NCI-H82 treated with DMSO at 0.1 percent for 48 hours (cell line): ENCODE measurements around the gene GAPDH.

Experiments used
- DNase-seq: peaks from one replicate; lab custom pipeline; 2025; ENCODE audit not compliant: unreplicated experiment; lab: John Stamatoyannopoulos, UW

GAPDH gene

GRCh38 chr12:6528539-6529235 lies 5.6 kb upstream of the GAPDH start:
- DNase-seq, result no peak

- no peak for DNase-seq
Observed at GRCh38 chr12:6529291-6529737, 5.0 kb upstream of the GAPDH start.

- no peak for DNase-seq
Observed at GRCh38 chr12:6530576-6531260, 3.6 kb upstream of the GAPDH start.

DNA sequence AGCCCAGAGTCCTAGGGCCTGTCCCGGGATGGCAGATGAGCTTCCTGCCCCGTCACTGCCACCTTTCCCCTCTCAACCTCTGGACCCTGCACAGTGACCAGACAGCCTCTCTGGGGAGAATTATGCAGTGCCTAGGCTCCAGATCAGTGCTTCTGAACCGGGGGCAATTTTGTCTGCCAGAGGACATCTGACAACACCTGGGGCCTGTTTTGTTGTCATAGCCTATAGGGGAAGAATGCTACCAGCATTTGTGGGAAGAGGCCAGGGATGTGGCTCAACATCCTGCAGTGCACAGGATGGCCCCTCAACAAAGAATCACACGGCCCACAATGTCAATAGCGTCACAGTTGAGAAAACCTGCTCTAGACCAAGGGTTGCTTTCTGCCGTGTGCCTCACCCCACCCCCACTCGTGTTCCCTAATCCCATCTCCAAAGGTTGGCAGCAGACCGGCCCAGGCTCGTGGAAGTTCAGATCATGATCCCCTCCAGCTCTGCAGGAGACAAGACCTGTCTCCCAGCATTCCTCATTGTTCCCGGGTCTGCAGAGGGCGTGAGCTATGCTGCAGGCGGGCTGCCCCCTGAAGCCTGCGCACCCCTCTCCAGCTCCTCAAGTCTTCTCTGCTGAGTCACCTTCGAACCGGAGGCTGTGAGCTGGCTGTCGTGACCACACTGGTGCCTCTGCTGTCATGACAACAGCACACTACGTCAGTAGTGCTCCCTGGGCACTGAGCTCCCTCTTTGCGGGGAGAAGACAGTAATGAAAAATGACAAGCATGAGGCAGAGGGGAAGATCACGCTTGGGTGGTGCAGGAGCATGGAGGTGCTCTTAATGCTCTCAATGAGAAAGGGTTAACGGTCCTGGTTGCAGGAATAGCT lies 2.0 kb upstream of the GAPDH start:
- DNase-seq, result peak; percentile 14

- DNase-seq, result peak; percentile 40
Observed at GRCh38 chr12:6532927-6533652, 1.2 kb upstream of the GAPDH start.

GRCh38 chr12:6533653-6533922 lies 729 bp upstream of the GAPDH start:
- no peak for DNase-seq

DNA sequence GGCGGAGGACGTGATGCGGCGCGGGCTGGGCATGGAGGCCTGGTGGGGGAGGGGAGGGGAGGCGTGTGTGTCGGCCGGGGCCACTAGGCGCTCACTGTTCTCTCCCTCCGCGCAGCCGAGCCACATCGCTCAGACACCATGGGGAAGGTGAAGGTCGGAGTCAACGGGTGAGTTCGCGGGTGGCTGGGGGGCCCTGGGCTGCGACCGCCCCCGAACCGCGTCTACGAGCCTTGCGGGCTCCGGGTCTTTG lies 303 bp downstream of the GAPDH start:
- no peak for DNase-seq

- peak; percentile 21 for DNase-seq
Observed at GRCh38 chr12:6534945-6535696, 804 bp downstream of the GAPDH start.

GRCh38 chr12:6535697-6535946 lies 1.3 kb downstream of the GAPDH start:
- DNase-seq, result no peak

- DNase-seq, result no peak
Observed at GRCh38 chr12:6535960-6536847, 1.9 kb downstream of the GAPDH start.

DNA sequence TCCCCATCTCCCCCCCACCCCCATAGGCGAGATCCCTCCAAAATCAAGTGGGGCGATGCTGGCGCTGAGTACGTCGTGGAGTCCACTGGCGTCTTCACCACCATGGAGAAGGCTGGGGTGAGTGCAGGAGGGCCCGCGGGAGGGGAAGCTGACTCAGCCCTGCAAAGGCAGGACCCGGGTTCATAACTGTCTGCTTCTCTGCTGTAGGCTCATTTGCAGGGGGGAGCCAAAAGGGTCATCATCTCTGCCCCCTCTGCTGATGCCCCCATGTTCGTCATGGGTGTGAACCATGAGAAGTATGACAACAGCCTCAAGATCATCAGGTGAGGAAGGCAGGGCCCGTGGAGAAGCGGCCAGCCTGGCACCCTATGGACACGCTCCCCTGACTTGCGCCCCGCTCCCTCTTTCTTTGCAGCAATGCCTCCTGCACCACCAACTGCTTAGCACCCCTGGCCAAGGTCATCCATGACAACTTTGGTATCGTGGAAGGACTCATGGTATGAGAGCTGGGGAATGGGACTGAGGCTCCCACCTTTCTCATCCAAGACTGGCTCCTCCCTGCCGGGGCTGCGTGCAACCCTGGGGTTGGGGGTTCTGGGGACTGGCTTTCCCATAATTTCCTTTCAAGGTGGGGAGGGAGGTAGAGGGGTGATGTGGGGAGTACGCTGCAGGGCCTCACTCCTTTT lies 2.7 kb downstream of the GAPDH start:
- no peak for DNase-seq

DNA sequence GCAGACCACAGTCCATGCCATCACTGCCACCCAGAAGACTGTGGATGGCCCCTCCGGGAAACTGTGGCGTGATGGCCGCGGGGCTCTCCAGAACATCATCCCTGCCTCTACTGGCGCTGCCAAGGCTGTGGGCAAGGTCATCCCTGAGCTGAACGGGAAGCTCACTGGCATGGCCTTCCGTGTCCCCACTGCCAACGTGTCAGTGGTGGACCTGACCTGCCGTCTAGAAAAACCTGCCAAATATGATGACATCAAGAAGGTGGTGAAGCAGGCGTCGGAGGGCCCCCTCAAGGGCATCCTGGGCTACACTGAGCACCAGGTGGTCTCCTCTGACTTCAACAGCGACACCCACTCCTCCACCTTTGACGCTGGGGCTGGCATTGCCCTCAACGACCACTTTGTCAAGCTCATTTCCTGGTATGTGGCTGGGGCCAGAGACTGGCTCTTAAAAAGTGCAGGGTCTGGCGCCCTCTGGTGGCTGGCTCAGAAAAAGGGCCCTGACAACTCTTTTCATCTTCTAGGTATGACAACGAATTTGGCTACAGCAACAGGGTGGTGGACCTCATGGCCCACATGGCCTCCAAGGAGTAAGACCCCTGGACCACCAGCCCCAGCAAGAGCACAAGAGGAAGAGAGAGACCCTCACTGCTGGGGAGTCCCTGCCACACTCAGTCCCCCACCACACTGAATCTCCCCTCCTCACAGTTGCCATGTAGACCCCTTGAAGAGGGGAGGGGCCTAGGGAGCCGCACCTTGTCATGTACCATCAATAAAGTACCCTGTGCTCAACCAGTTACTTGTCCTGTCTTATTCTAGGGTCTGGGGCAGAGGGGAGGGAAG lies 3.5 kb downstream of the GAPDH start:
- peak; percentile 23 for DNase-seq

GRCh38 chr12:6538420-6539313 lies 4.3 kb downstream of the GAPDH start:
- DNase-seq, result no peak

GRCh38 chr12:6539314-6539682 lies 5.0 kb downstream of the GAPDH start:
- no peak for DNase-seq

DNA sequence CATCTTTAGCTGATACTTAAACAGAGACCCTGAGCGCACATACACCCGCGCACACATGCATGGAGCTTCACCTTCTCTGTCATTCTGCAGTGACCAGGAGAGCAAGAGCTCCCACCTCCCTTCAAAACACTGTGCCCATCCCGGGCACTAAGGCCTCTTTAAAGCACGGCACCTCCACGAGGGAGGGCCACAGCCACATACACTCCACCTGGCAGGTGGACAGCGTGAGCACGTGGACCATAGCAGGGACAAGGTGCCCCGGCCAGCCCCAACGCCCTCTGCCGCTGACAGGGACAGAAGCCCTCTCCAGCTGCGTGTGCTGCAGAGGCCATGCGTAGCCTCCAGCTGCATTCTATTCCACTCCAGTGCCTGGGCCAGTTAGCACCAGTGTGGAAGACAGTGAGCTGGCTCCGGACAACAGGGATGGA lies 5.4 kb downstream of the GAPDH start:
- DNase-seq, result no peak

GRCh38 chr12:6540181-6540877 lies 6.0 kb downstream of the GAPDH start:
- peak; percentile 65 for DNase-seq
